HG02763 (cell line): ENCODE data around the gene OR10D3.
"Not testable (repeated sequence)": the region's sequence is repeated elsewhere in the genome, so short reads cannot be mapped to it uniquely, and the experiment has no call there.

Source experiments
- ATAC-seq: cut with Tn5 transposase; IDR thresholded peaks from one replicate; pipeline ENCODE4 v1.9.1; 2021; ENCODE audit warnings: mild to moderate bottlenecking, moderate library complexity; ENCODE audit not compliant: unreplicated experiment

OR10D3 gene

DNA sequence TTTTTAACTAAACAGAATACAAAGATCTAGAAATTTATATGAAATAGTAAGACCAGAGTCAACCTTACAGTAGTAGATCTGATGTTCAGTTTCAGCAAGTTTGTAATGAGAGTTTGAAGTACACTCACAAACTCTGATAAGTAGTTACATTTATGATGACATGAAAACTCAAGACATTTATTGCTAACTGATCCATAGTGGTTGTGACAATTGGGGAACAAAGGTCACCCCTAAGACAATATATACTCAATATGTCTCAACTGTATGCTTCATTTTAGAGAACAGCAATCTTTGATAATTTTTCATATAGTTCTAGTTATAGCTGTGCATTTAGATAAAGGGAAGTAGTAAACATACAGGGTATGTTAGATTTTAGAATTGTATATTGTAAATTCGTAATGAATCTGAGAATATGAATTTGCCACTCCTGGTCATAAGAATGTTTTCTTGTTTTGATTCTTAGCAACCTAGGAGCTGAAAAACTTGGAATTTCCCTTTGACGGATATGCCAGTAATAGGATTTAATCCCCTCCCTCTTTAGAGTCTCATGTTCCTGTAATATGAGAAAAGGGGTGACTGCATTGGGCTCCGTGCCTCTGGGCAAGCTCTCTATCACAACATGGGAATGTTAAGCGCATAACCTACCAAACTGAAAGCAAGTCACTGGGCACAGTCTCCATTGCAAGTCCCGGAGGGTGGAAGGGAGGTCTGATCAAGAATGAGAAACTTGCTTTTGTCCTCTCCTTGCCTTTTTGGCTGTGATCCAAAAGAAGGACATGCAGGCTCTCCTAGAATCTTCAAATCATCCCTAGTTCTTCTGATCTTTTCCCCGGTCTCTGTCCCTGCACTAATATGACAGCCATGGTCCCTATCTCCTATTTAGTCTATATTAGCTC is 11.4 kb downstream of the OR10D3 start:
- ATAC-seq = no peak

- peak; percentile 67 for ATAC-seq
Measured at GRCh38 chr11:124195189-124195734, 12.1 kb downstream of the OR10D3 start.

DNA sequence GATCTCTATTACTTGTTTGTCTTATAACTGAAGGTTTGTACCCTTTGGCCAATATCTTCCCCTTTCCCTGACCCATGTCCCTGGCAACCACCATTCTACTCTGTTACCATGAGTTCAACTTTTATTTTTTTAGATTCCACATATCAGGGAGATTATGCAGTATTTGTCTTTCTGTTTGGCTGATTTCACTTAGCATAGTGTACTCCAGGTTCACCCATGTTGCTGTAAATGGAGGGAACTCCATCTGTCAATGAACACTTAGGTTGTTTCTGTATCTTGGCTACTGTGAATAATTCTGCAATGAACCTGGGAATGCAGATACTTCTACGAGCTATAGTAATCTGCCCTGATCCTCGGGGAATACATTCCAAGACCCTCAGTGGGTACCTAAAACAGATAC is 14.9 kb downstream of the OR10D3 start:
- ATAC-seq = no peak

DNA sequence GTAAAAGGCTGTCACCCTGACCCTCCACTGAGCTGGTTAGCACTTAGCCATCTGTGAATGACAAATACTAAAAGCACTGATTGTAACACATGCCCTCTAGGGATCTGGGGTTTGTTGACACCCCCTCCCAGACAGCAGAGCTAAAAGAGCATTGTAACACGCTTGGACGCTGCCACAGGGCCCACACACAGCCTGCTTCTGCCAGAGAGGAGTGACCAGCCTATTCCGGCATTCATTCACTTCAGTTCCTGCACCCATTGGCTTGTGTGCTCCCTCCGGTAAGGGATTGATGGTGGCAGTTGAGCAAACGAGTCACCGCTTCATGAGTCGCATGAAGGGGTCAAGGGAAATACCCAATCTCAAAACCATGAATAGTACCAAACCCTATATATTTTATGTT is 15.8 kb downstream of the OR10D3 start:
- no peak for ATAC-seq

- ATAC-seq = no peak
Measured at GRCh38 chr11:124199702-124200101, 16.6 kb downstream of the OR10D3 start.

GRCh38 chr11:124200671-124201070 is 17.5 kb downstream of the OR10D3 start:
- ATAC-seq = no peak

DNA sequence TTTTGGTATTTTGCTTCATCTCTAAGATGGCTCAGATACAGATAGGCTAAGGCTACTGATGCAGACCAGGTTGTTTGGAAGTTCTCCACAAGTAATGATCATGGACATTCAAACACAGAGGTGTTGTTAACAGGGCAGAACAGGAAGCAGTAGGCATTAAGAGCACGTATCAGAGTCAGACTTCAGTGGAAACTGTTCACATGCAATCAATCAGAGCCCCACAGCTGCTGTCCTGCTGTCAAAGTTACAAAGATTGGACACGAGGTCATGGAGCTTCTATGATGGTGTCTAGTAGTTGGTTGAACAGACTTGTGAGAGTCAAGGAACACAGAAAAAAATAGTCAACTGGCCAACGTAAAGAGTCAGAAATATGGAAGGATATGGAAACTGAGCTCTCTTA is 19.8 kb downstream of the OR10D3 start:
- no peak for ATAC-seq

DNA sequence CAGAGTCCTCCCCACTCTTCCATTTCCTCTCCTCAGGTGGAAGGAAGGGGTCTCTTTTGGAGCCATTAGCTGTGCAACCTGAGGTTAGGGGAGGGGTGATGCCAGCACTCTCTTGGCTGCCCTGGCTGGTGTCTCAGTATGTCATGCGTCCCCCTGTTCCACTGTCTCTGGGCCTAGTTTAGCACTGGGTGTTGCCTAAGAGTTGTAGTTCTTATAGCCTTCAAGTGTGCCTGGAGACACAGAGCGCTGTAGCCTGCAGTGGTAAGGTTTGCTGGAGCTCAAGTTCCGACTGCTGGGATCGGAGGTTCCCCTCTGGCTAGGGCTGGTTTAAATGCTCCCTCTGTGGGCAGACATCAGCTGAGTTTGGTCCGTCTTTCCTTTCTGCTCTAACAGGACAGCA is 20.9 kb downstream of the OR10D3 start:
- ATAC-seq = no peak

DNA sequence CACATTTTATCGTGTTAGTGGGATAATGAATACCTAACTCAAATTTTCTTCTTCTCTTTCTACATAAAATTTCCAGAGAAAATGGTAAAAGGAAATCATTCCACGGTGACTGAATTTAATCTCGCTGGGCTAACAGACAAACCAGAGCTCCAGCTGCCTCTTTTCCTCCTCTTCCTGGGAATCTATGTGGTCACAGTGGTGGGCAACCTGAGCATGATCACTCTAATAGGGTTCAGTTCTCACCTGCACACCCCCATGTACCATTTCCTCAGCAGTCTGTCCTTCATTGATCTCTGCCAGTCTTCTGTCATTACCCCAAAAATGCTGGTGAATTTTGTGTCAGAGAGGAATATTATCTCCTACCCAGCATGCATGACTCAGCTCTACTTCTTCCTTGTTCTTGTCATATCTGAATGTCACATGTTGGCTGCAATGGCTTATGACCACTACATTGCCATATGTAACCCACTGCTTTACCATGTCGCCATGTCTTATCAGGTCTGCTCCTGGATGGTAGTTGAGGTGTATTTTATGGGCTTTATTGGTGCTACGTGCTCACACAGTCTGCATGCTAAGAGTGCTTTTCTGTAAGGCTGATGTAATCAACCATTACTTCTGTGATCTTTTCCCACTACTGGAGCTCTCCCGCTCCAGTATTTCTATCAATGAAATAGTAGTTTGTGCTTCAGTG is 24.1 kb downstream of the OR10D3 start:
- no peak for ATAC-seq

DNA sequence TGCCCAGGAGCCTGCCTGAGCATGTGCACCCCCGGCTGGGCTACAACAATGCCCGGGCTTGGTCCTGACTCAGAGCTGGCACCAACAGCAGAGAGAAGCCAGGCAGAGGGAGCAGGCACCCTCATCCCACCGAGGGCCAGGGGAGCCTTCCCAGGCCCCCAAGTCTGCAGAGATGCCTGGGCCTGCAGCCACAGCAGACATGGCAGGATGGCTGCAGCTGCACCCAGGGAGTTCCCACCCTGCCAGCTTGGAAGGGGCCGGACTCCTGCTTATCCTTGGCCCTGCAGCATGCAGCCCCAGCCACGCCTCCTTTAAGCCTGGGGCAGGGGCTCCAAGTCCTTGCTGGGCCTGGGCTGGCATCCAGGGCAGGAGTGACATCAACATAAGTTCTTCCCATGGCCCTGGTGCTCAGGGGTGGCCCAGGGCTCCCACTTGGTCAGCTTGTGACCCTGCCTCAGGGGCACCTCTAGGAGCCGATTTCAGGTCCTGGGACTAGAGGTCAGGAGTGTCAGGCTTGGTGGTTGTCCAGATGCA is 26.7 kb downstream of the OR10D3 start:
- ATAC-seq = no peak

DNA sequence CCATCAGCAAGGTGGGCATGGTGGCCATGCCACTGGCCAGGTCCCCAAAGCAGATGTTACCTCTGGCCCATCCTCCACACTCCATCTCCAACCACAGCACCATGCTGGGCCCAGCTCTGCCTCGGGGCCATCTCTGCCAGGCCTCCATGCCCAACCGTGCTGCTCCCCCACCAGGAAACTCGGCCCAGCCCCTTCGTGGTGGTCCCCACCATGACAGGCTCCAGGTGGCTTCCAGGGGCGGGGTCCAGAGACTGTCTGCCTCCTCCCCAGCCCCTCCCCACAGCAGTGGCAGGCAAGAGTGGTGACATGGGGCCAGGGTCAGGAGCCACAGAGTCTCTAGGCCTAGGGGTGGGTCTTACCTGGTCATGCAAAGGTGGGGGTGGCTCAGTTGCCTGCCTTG is 27.3 kb downstream of the OR10D3 start:
- ATAC-seq = no peak

DNA sequence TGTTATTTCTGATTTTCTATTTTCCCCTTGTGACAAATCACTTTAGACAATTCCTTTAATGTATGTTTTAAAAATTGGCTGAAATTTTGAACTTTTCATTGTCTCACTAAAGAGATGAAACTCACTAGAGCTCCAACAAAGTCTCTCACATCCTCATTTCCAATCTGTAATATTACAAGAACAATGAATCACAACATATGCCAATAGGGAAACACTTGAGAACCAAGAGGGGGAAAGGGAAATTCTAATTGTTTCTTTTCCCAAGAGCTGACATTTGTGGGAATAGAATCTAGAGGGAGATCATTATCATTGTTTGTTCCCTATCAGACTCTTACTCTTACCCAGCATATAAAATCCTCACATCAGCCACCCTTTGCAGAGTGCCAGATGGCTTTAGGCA is 28.2 kb downstream of the OR10D3 start:
- no peak for ATAC-seq

DNA sequence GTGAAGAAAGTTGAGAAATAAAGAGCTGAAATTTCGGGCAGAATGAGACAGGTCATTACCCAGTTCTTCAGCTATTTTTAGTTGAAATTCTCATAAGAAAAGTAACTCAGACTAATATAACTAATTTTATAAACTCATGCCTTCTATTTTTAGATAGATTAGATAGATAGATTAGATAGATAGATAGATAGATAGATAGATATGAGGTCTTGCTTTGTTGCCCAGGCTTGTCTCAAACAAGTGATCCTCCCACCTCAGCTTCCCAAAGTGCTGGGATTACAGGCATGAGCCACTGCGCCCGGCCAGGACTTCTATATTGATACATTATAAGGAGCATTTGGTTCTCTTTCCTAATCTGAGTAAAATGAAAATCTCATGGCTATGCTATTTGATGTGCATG is 30.9 kb downstream of the OR10D3 start:
- ATAC-seq = no peak

GRCh38 chr11:124219126-124219525 is 36.0 kb downstream of the OR10D3 start:
- no peak for ATAC-seq

DNA sequence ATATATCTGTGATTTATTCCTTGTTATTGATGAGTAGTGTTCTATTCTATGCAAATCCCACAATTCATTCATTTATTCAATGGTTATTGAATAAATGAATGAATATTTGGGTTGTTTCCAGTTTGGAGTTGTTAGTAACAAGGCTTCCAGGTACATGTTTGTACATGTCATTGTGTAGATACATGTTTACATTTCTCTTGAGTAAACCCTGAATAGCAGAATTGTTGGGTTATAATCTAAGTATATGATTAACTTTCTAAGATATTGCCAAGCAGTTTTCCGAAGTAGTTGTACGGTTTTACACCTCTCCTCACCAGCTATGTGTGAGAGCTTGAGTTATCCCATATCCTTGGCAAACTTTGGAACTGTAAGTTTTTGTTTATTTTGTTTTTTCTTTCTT is 39.3 kb downstream of the OR10D3 start:
- ATAC-seq = no peak

GRCh38 chr11:124224618-124225423 is 41.7 kb downstream of the OR10D3 start:
- ATAC-seq = not testable (repeated sequence)

DNA sequence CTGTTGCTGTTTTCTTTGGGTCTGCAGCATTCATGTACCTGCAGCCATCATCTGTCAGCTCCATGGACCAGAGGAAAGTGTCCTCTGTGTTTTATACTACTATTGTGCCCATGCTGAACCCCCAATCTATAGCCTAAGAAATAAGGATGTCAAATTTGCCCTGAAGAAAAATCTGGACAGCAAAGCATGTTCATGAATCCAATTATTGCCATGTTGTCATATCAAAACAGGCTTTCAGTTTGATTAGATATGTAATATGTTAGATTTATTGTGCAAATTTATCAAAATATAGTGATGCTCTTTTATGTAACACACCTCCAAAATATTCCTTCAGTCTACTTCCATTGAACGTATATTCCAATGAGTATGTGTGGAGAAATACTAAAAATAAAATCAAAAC is 42.3 kb downstream of the OR10D3 start:
- no peak for ATAC-seq

- no peak for ATAC-seq
Measured at GRCh38 chr11:124233376-124233775, 50.2 kb downstream of the OR10D3 start.
